Mammary epithelial cell (primary cell): ENCODE data around the gene RNF126.

Experiments used
- EZH2 ChIP-seq: IDR thresholded peaks from 2 replicates; pipeline ENCODE4 v1.6.1; 2012; ENCODE audit warnings: low read length, inconsistent platforms, borderline replicate concordance
- TF ChIP-seq, protein P1 (sequence below), 2 donors: IDR thresholded peaks in 1 of 2; conservative IDR thresholded peaks in 1 of 2; 2 replicates each; pipeline ENCODE4 v1.5.1; 2011 to 2012; ENCODE audit warnings: inconsistent platforms in 2 of 2, low read length in 2 of 2, mild to moderate bottlenecking in 2 of 2, control low read depth in 1 of 2, low read depth in 1 of 2; ENCODE audit not compliant: insufficient read depth in 1 of 2; ENCODE audit errors: extremely low read depth in 1 of 2

- TF ChIP-seq, protein P1, sequence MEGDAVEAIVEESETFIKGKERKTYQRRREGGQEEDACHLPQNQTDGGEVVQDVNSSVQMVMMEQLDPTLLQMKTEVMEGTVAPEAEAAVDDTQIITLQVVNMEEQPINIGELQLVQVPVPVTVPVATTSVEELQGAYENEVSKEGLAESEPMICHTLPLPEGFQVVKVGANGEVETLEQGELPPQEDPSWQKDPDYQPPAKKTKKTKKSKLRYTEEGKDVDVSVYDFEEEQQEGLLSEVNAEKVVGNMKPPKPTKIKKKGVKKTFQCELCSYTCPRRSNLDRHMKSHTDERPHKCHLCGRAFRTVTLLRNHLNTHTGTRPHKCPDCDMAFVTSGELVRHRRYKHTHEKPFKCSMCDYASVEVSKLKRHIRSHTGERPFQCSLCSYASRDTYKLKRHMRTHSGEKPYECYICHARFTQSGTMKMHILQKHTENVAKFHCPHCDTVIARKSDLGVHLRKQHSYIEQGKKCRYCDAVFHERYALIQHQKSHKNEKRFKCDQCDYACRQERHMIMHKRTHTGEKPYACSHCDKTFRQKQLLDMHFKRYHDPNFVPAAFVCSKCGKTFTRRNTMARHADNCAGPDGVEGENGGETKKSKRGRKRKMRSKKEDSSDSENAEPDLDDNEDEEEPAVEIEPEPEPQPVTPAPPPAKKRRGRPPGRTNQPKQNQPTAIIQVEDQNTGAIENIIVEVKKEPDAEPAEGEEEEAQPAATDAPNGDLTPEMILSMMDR (conservative IDR thresholded peaks at IDR 0.05 in 1 of 2, IDR thresholded peaks at IDR 0.05 in 1 of 2; ENCODE audit: extremely low read depth in 1 of 2, insufficient read depth in 1 of 2, low read depth in 1 of 2, low read length in 2 of 2), result peak in 1 of 2 donors; percentile 17
- TF ChIP-seq EZH2, result no peak
These were observed 29.8 kb downstream of the RNF126 start, which contains the start of gene POLRMT for GRCh38 chr19:633068-633785.
